CD4-positive, alpha-beta T cell treated with Interleukin-12 subunit alpha and Interleukin-12 subunit beta, for 1 hour (primary cell): Measurements from ENCODE around the gene SETBP1.

ENCODE experiments used
- DNase-seq: peaks from one replicate; pipeline ENCODE4 v3.0.0-alpha.2; 2020

SETBP1 gene

GRCh38 chr18:44765456-44765855 lies 84.8 kb downstream of the SETBP1 start:
- no peak for DNase-seq

- DNase-seq, result no peak
Observed at GRCh38 chr18:44766450-44766849, 85.8 kb downstream of the SETBP1 start.

- no peak for DNase-seq
Observed at GRCh38 chr18:44767807-44768206, 87.1 kb downstream of the SETBP1 start.

- DNase-seq, result no peak
Observed at GRCh38 chr18:44770641-44771040, 90.0 kb downstream of the SETBP1 start.

GRCh38 chr18:44771572-44771955 lies 90.9 kb downstream of the SETBP1 start:
- DNase-seq, result no peak

GRCh38 chr18:44771956-44772917 lies 91.5 kb downstream of the SETBP1 start:
- DNase-seq, result no peak

- no peak for DNase-seq
Observed at GRCh38 chr18:44773640-44774155, 93.0 kb downstream of the SETBP1 start.

GRCh38 chr18:44774191-44774590 lies 93.5 kb downstream of the SETBP1 start:
- no peak for DNase-seq

GRCh38 chr18:44777457-44778192 lies 96.9 kb downstream of the SETBP1 start:
- no peak for DNase-seq

- no peak for DNase-seq
Observed at GRCh38 chr18:44778788-44779187, 98.1 kb downstream of the SETBP1 start.

- DNase-seq, result no peak
Observed at GRCh38 chr18:44779753-44780292, 99.1 kb downstream of the SETBP1 start.

GRCh38 chr18:44781886-44782285 lies 101.2 kb downstream of the SETBP1 start:
- DNase-seq, result no peak

- no peak for DNase-seq
Observed at GRCh38 chr18:44782617-44783016, 101.9 kb downstream of the SETBP1 start.

- DNase-seq, result no peak
Observed at GRCh38 chr18:44783371-44783770, 102.7 kb downstream of the SETBP1 start.

- DNase-seq, result no peak
Observed at GRCh38 chr18:44786257-44786656, 105.6 kb downstream of the SETBP1 start.

GRCh38 chr18:44786688-44787087 lies 106.0 kb downstream of the SETBP1 start:
- DNase-seq, result no peak

- no peak for DNase-seq
Observed at GRCh38 chr18:44788334-44788733, 107.6 kb downstream of the SETBP1 start.

GRCh38 chr18:44789710-44790109 lies 109.0 kb downstream of the SETBP1 start:
- DNase-seq, result no peak

- DNase-seq, result no peak
Observed at GRCh38 chr18:44790860-44791259, 110.2 kb downstream of the SETBP1 start.

GRCh38 chr18:44791520-44791919 lies 110.8 kb downstream of the SETBP1 start:
- no peak for DNase-seq

- no peak for DNase-seq
Observed at GRCh38 chr18:44792456-44793061, 111.9 kb downstream of the SETBP1 start.

GRCh38 chr18:44793194-44793593 lies 112.5 kb downstream of the SETBP1 start:
- DNase-seq, result no peak

- DNase-seq, result no peak
Observed at GRCh38 chr18:44793685-44794084, 113.0 kb downstream of the SETBP1 start.
